ENCODE measurements around the gene ASB5.

DNA sequence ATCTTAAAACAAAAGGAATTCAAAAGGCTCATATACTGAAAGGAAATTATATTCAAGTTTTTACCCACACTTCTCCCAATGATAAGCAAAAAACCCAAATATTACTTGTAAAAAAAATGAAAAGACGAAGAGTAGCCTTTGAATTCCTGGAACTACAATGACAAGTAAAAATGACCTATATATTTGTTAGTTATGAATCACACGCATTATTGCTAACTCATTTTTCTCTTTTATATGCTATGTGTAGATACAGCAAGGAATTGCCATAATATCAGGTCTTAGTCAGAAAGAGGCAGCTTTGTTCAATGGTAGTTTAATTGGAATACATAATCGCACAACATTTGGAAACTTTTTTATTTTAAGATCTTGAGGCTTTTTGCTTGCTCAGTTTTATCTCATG is 22.7 kb upstream of the ASB5 start:
- TF ChIP-seq, protein P1, sequence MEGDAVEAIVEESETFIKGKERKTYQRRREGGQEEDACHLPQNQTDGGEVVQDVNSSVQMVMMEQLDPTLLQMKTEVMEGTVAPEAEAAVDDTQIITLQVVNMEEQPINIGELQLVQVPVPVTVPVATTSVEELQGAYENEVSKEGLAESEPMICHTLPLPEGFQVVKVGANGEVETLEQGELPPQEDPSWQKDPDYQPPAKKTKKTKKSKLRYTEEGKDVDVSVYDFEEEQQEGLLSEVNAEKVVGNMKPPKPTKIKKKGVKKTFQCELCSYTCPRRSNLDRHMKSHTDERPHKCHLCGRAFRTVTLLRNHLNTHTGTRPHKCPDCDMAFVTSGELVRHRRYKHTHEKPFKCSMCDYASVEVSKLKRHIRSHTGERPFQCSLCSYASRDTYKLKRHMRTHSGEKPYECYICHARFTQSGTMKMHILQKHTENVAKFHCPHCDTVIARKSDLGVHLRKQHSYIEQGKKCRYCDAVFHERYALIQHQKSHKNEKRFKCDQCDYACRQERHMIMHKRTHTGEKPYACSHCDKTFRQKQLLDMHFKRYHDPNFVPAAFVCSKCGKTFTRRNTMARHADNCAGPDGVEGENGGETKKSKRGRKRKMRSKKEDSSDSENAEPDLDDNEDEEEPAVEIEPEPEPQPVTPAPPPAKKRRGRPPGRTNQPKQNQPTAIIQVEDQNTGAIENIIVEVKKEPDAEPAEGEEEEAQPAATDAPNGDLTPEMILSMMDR (conservative IDR thresholded peaks at IDR 0.05) = no peak
- no peak for TF ChIP-seq ZFX (IDR thresholded peaks at IDR 0.05)

All from C4-2B (cell line).